NCI-H1417 (cell line): ENCODE measurements around the gene KIAA1549.

ENCODE experiments used
- DNase-seq, 3 experiments: peaks; one replicate each; lab custom pipeline; 2025; lab: John Stamatoyannopoulos, UW

KIAA1549 gene

GRCh38 chr7:138975343-138976104 lies 5.7 kb downstream of the KIAA1549 start:
- peak; percentile 37 to 73 (median 71) for DNase-seq

GRCh38 chr7:138974675-138975292 lies 6.4 kb downstream of the KIAA1549 start:
- DNase-seq: peak in 1 of 3 experiments; percentile 89

GRCh38 chr7:138974103-138974502 lies 7.1 kb downstream of the KIAA1549 start:
- DNase-seq: no peak

GRCh38 chr7:138970952-138971351 lies 10.2 kb downstream of the KIAA1549 start:
- DNase-seq: no peak

- no peak for DNase-seq
These were observed 10.7 kb downstream of the KIAA1549 start for GRCh38 chr7:138970446-138970845.

GRCh38 chr7:138967159-138967558 lies 14.0 kb downstream of the KIAA1549 start:
- DNase-seq: no peak

GRCh38 chr7:138964624-138965436 lies 16.4 kb downstream of the KIAA1549 start:
- no peak for DNase-seq

GRCh38 chr7:138963675-138964074 lies 17.5 kb downstream of the KIAA1549 start:
- no peak for DNase-seq

GRCh38 chr7:138962561-138963270 lies 18.5 kb downstream of the KIAA1549 start:
- DNase-seq: no peak

GRCh38 chr7:138961159-138961558 lies 20.0 kb downstream of the KIAA1549 start:
- DNase-seq: no peak

GRCh38 chr7:138958391-138958956 lies 22.7 kb downstream of the KIAA1549 start:
- no peak for DNase-seq

GRCh38 chr7:138957753-138958390 lies 23.3 kb downstream of the KIAA1549 start:
- DNase-seq: no peak

- DNase-seq: no peak
These were observed 24.0 kb downstream of the KIAA1549 start for GRCh38 chr7:138957217-138957616.

- DNase-seq: no peak
These were observed 26.4 kb downstream of the KIAA1549 start for GRCh38 chr7:138954545-138955475.

- no peak for DNase-seq
These were observed 28.4 kb downstream of the KIAA1549 start for GRCh38 chr7:138952791-138953190.

GRCh38 chr7:138951953-138952352 lies 29.2 kb downstream of the KIAA1549 start:
- DNase-seq: no peak

- DNase-seq: no peak
These were observed 31.6 kb downstream of the KIAA1549 start for GRCh38 chr7:138949421-138950088.

- no peak for DNase-seq
These were observed 32.8 kb downstream of the KIAA1549 start for GRCh38 chr7:138948403-138948802.

- no peak for DNase-seq
These were observed 35.4 kb downstream of the KIAA1549 start for GRCh38 chr7:138945821-138946220.

GRCh38 chr7:138945154-138945553 lies 36.0 kb downstream of the KIAA1549 start:
- peak in 2 of 3 experiments; percentile 43 to 63 for DNase-seq
